Upper lobe of left lung (tissue), 4 donors: ENCODE data around the gene CHCHD4.

Experiments used
- CTCF ChIP-seq, 6 experiments: fragments of 450-650 bp in 4 of 6; fragments of 200-600 bp in 2 of 6; sonication (generic) in 2 of 6; IDR thresholded peaks; one replicate each; pipeline ENCODE4 v1.5.1; 2016 to 2019; ENCODE audit warnings: antibody characterized with exemption in 6 of 6
- POLR2AphosphoS5 ChIP-seq, 2 donors: sonication (generic); formaldehyde crosslinking; IDR thresholded peaks; one replicate each; pipeline ENCODE4 v1.5.1; 2017; ENCODE audit warnings: antibody characterized with exemption in 2 of 2

DNA sequence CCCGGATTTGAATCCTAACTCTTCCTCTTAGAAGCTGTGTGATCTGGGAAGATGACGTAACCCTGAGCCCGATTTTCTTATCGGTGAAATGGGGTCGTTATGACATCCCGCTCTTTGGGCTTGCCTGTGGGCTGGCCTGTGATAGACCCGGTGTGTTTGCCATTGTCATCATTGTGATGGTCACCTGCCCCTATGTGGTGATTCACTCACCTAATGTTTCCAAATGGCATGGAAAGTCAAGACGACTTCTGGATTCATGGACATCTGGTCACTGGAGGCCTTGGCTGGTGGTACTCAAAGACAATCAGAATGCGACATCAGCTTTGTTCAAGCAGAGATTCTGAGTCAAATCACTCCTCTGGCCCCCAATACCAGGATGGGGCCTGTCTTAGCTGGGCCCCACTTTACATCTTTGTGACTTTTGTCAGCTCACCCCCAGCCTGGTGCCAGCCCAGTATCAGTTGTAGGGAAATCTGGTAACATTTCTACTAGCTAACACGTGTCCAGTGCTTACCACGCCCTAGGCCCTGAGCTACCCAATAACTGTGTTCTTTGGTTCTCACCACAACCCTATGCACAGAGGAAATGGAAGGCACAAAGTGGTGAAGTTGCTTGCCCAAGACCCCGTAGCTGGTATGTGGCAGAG, 3.0 kb upstream of the CHCHD4 start:
- no peak for TF ChIP-seq POLR2AphosphoS5 (IDR thresholded peaks at IDR 0.05)
- no peak for TF ChIP-seq CTCF (IDR thresholded peaks at IDR 0.05)
